H9 (cell line): Measurements from ENCODE around the gene TESK2. TPM values are rescaled to one million over a fixed set of nuclear protein-coding genes. Genes with fewer than 3 reads are reported as not detected.

ENCODE experiments used
- DNase-seq: peaks from one replicate; pipeline ENCODE4 v3.0.0-alpha.2; 2017
- H2AFZ ChIP-seq: one replicate; pipeline ENCODE4 v1.6.1; 2013; ENCODE audit warnings: mild to moderate bottlenecking, low read length, control low read depth, moderate library complexity
- H2AK5ac ChIP-seq: 2 replicates; pipeline ENCODE4 v1.6.1; 2013; ENCODE audit warnings: low read length, control low read depth, mixed read lengths; ENCODE audit not compliant: insufficient read length
- H2BK120ac ChIP-seq: one replicate; pipeline ENCODE4 v1.6.1; 2013; ENCODE audit warnings: low read depth, mild to moderate bottlenecking, low read length, control low read depth, inconsistent platforms; ENCODE audit not compliant: poor library complexity, severe bottlenecking
- H2BK12ac ChIP-seq: 2 replicates; pipeline ENCODE4 v1.6.1; 2013; ENCODE audit warnings: low read length, control low read depth, mixed read lengths, low read depth; ENCODE audit not compliant: insufficient read length
- H2BK15ac ChIP-seq: 2 replicates; pipeline ENCODE4 v1.6.1; 2013; ENCODE audit warnings: low read depth, low read length, control low read depth
- H2BK20ac ChIP-seq: one replicate; pipeline ENCODE4 v1.6.1; 2013; ENCODE audit warnings: low read depth, mild to moderate bottlenecking, low read length, control low read depth, inconsistent platforms; ENCODE audit not compliant: poor library complexity, severe bottlenecking
- H2BK5ac ChIP-seq: 2 replicates; pipeline ENCODE4 v1.6.1; 2013; ENCODE audit warnings: low read length, control low read depth, mixed read lengths; ENCODE audit not compliant: insufficient read length
- H3K14ac ChIP-seq: 2 replicates; pipeline ENCODE4 v1.6.1; 2013; ENCODE audit warnings: low read length, control low read depth; ENCODE audit not compliant: insufficient read depth
- H3K18ac ChIP-seq: 2 replicates; pipeline ENCODE4 v1.6.1; 2013; ENCODE audit warnings: low read depth, mild to moderate bottlenecking, mixed read lengths, low read length, control low read depth; ENCODE audit not compliant: insufficient read length
- H3K23ac ChIP-seq: 2 replicates; pipeline ENCODE4 v1.6.1; 2013; ENCODE audit warnings: low read length, control low read depth, mixed read lengths, low read depth; ENCODE audit not compliant: insufficient read length
- H3K23me2 ChIP-seq: 2 replicates; pipeline ENCODE4 v1.6.1; 2013; ENCODE audit warnings: low read depth, mild to moderate bottlenecking, mixed read lengths, low read length, control low read depth; ENCODE audit not compliant: insufficient read length, poor library complexity, severe bottlenecking
- H3K27ac ChIP-seq: 2 replicates; pipeline ENCODE4 v1.5.1; 2013; ENCODE audit warnings: low read length, control low read depth, mixed read lengths, low read depth; ENCODE audit not compliant: insufficient read length
- H3K27me3 ChIP-seq: 2 replicates; pipeline ENCODE4 v1.6.1; 2013; ENCODE audit warnings: low read length, control low read depth, inconsistent platforms; ENCODE audit not compliant: insufficient read depth
- H3K4ac ChIP-seq: 2 replicates; pipeline ENCODE4 v1.6.1; 2013; ENCODE audit warnings: low read depth, mild to moderate bottlenecking, control low read depth, inconsistent platforms, low read length, moderate library complexity
- H3K4me1 ChIP-seq: 2 replicates; pipeline ENCODE4 v1.6.1; 2013; ENCODE audit warnings: low read length, control low read depth, inconsistent platforms; ENCODE audit not compliant: insufficient read depth
- H3K4me2 ChIP-seq: 2 replicates; pipeline ENCODE4 v1.6.1; 2013; ENCODE audit warnings: low read length, control low read depth, mixed read lengths; ENCODE audit not compliant: insufficient read length, insufficient read depth
- H3K56ac ChIP-seq: 2 replicates; pipeline ENCODE4 v1.6.1; 2013; ENCODE audit warnings: low read depth, mild to moderate bottlenecking, mixed read lengths, low read length, control low read depth; ENCODE audit not compliant: insufficient read length
- H3K79me1 ChIP-seq: 2 replicates; pipeline ENCODE4 v1.6.1; 2013; ENCODE audit warnings: low read depth, mild to moderate bottlenecking, moderate library complexity, low read length, control low read depth, inconsistent platforms; ENCODE audit not compliant: insufficient read depth, poor library complexity, severe bottlenecking
- H3K79me2 ChIP-seq: 2 replicates; pipeline ENCODE4 v1.6.1; 2013; ENCODE audit warnings: low read length, control low read depth, inconsistent platforms; ENCODE audit not compliant: insufficient read depth
- H3K9ac ChIP-seq: 2 replicates; pipeline ENCODE4 v1.6.1; 2013; ENCODE audit warnings: low read length, control low read depth, mixed read lengths; ENCODE audit not compliant: insufficient read length; ENCODE audit errors: extremely low read depth
- H3K9me3 ChIP-seq: one replicate; pipeline ENCODE4 v1.6.1; 2013; ENCODE audit warnings: low read depth, low read length, inconsistent platforms; ENCODE audit not compliant: control insufficient read depth
- H3T11ph ChIP-seq: one replicate; pipeline ENCODE4 v1.6.1; 2013; ENCODE audit warnings: mild to moderate bottlenecking, low read length, control low read depth, inconsistent platforms
- H4K20me1 ChIP-seq: one replicate; pipeline ENCODE4 v1.6.1; 2013; ENCODE audit not compliant: control insufficient read depth, insufficient read length, insufficient read depth
- H4K5ac ChIP-seq: 2 replicates; pipeline ENCODE4 v1.6.1; 2013; ENCODE audit warnings: low read depth, mild to moderate bottlenecking, mixed read lengths, low read length, control low read depth; ENCODE audit not compliant: insufficient read length
- H4K8ac ChIP-seq: replicated peaks from 2 replicates; pipeline ENCODE4 v1.6.1; 2013; ENCODE audit warnings: low read length, control low read depth, mixed read lengths, low read depth; ENCODE audit not compliant: insufficient read length
- H4K91ac ChIP-seq: 2 replicates; pipeline ENCODE4 v1.6.1; 2013; ENCODE audit warnings: low read depth, mild to moderate bottlenecking, moderate library complexity, mixed read lengths, low read length, control low read depth; ENCODE audit not compliant: insufficient read length
- H3K27ac Mint-ChIP-seq, 3 experiments: 2 replicates in 2 of 3; 3 replicates in 1 of 3; pipeline ENCODE4 v1.8.0; 2020 to 2021; ENCODE audit warnings: mixed read lengths in 3 of 3, mild to moderate bottlenecking in 1 of 3, moderate library complexity in 1 of 3
- H3K27me3 Mint-ChIP-seq: 2 replicates; pipeline ENCODE4 v1.8.0; 2021; ENCODE audit warnings: low read depth, mild to moderate bottlenecking, moderate library complexity, mixed read lengths
- H3K36me3 Mint-ChIP-seq, 3 experiments: 2 replicates in 2 of 3; 3 replicates in 1 of 3; pipeline ENCODE4 v1.8.0; 2020 to 2021; ENCODE audit warnings: low read depth in 3 of 3, mixed read lengths in 3 of 3; ENCODE audit not compliant: insufficient read depth in 1 of 3
- H3K4me1 Mint-ChIP-seq, 2 experiments: 2 replicates each; pipeline ENCODE4 v1.8.0; 2020; ENCODE audit warnings: mixed read lengths in 2 of 2
- H3K4me3 Mint-ChIP-seq, 2 experiments: 2 replicates in 1 of 2; 3 replicates in 1 of 2; pipeline ENCODE4 v1.8.0; 2020 to 2021; ENCODE audit warnings: mild to moderate bottlenecking in 2 of 2, mixed read lengths in 2 of 2, moderate library complexity in 1 of 2
- H3K9me3 Mint-ChIP-seq, 2 experiments: 2 replicates in 1 of 2; 3 replicates in 1 of 2; pipeline ENCODE4 v1.8.0; 2020; ENCODE audit warnings: mild to moderate bottlenecking in 2 of 2, mixed read lengths in 2 of 2, moderate library complexity in 1 of 2
- WGBS: extraction: QIAGEN DNeasy Blood & Tissue Kit; methylation state at CpG from one replicate; pipeline ENCODE4 v1.1.7; 2013; ENCODE audit warnings: missing lambda C conversion rate, low lambda C conversion rate, mixed read lengths; ENCODE audit not compliant: insufficient read length; ENCODE audit errors: extremely low coverage; 5-methylcytosine and 5-hydroxymethylcytosine counted together
- total RNA-seq: library from RNA; stranded (reverse); gene quantifications from 2 replicates; pipeline ENCODE4 v1.2.1, GENCODE V29; 2021
- TF ChIP-seq, protein P1 (sequence below): fragments of 200-600 bp; sonication (generic); conservative IDR thresholded peaks from 3 replicates; pipeline ENCODE4 v1.8.0; 2021; ENCODE audit warnings: antibody characterized with exemption, mild to moderate bottlenecking

Gene TESK2
- total RNA-seq, 1 experiment from 2014 or later = 7.2 TPM

- H3K18ac ChIP-seq = no peak overlapping the region
- no peaks in the 10 kb centered on the region for H3K27me3 ChIP-seq
- H3K4ac ChIP-seq = no peak overlapping the region
- DNase-seq = no peak
- no peaks in the 10 kb centered on the region for H3K9me3 ChIP-seq
- Mint-ChIP-seq H3K27me3 (no peaks in the 10 kb centered on the region; the same call in 1 of the 2 replicates), H3K36me3 (no peaks in the 10 kb centered on the region), H3K9me3 (no peaks in the 10 kb centered on the region), H3K4me3 (no peak overlapping the region), H3K27ac (no peak overlapping the region), H3K4me1 (peaks cover 12 to 19% of the 10 kb centered on the region in 2 experiments)
- no peak overlapping the region for H3K14ac ChIP-seq
- H2AFZ ChIP-seq = no peak overlapping the region
- no peak overlapping the region for H4K91ac ChIP-seq
- no peak overlapping the region for H3K9ac ChIP-seq
- H3K4me2 ChIP-seq = no peak overlapping the region
- no peak overlapping the region for H3T11ph ChIP-seq
- H3K23me2 ChIP-seq = no peaks in the 10 kb centered on the region
- no peak overlapping the region for H4K8ac ChIP-seq
- no peak overlapping the region for H2BK120ac ChIP-seq
- H3K79me1 ChIP-seq = no peaks in the 10 kb centered on the region
- H3K23ac ChIP-seq = no peak overlapping the region
- H4K20me1 ChIP-seq = no peaks in the 10 kb centered on the region
- H2AK5ac ChIP-seq = no peak overlapping the region
- H2BK5ac ChIP-seq = no peak overlapping the region
- TF ChIP-seq, protein P1, sequence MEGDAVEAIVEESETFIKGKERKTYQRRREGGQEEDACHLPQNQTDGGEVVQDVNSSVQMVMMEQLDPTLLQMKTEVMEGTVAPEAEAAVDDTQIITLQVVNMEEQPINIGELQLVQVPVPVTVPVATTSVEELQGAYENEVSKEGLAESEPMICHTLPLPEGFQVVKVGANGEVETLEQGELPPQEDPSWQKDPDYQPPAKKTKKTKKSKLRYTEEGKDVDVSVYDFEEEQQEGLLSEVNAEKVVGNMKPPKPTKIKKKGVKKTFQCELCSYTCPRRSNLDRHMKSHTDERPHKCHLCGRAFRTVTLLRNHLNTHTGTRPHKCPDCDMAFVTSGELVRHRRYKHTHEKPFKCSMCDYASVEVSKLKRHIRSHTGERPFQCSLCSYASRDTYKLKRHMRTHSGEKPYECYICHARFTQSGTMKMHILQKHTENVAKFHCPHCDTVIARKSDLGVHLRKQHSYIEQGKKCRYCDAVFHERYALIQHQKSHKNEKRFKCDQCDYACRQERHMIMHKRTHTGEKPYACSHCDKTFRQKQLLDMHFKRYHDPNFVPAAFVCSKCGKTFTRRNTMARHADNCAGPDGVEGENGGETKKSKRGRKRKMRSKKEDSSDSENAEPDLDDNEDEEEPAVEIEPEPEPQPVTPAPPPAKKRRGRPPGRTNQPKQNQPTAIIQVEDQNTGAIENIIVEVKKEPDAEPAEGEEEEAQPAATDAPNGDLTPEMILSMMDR = no peak
- H3K4me1 ChIP-seq = no peaks in the 10 kb centered on the region
- WGBS = no CpG with 5 or more reads among the region's 11 CpGs
- no peak overlapping the region for H4K5ac ChIP-seq
- no peak overlapping the region for H2BK15ac ChIP-seq
- no peaks in the 10 kb centered on the region for H3K79me2 ChIP-seq
- H2BK20ac ChIP-seq = no peak overlapping the region
- H2BK12ac ChIP-seq = no peak overlapping the region
- no peak overlapping the region for H3K27ac ChIP-seq
- no peak overlapping the region for H3K56ac ChIP-seq
Measured at GRCh38 chr1:45530632-45531135, 39.7 kb upstream of the TESK2 start.
